Measurements from ENCODE around the gene TRABD2A. TPM values are rescaled to one million over a fixed set of nuclear protein-coding genes. Genes with fewer than 3 reads are reported as not detected.

Gene TRABD2A
- total and polyA plus RNA-seq, 4 donors, result 0.26 to 10.3 (median 0.55) TPM

DNA sequence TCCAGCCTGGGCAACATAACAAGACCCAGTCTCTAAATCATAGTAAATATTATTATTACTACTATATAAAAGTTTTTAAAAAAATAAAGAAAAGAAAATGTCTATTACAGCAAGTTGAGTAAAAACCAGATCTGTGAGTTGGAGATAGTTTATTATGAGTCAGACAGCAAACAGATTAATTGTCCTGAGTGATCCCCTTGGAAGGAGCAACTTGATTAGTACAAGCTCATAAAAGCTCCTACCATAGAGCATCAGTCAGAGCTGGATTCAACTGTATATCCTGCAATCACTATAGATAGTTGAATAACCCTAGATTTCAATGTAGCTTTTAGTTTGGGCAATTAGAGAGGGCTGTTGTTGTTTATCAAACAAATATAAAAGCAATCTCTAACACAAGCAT is 84.1 kb downstream of the TRABD2A start:
- H3K27me3 ChIP-seq (ENCODE audit: control insufficient read depth in 4 of 4, insufficient read depth in 4 of 4, low read length in 3 of 4), result no peaks in the 10 kb centered on the region
- no peaks in the 10 kb centered on the region for H3K4me1 ChIP-seq (ENCODE audit: control insufficient read depth in 4 of 4, insufficient read depth in 4 of 4, low read length in 3 of 4)
- TF ChIP-seq GABPA (IDR thresholded peaks at IDR 0.05 in 1 of 2, conservative IDR thresholded peaks at IDR 0.05 in 1 of 2), result no peak
- TF ChIP-seq, protein P1, sequence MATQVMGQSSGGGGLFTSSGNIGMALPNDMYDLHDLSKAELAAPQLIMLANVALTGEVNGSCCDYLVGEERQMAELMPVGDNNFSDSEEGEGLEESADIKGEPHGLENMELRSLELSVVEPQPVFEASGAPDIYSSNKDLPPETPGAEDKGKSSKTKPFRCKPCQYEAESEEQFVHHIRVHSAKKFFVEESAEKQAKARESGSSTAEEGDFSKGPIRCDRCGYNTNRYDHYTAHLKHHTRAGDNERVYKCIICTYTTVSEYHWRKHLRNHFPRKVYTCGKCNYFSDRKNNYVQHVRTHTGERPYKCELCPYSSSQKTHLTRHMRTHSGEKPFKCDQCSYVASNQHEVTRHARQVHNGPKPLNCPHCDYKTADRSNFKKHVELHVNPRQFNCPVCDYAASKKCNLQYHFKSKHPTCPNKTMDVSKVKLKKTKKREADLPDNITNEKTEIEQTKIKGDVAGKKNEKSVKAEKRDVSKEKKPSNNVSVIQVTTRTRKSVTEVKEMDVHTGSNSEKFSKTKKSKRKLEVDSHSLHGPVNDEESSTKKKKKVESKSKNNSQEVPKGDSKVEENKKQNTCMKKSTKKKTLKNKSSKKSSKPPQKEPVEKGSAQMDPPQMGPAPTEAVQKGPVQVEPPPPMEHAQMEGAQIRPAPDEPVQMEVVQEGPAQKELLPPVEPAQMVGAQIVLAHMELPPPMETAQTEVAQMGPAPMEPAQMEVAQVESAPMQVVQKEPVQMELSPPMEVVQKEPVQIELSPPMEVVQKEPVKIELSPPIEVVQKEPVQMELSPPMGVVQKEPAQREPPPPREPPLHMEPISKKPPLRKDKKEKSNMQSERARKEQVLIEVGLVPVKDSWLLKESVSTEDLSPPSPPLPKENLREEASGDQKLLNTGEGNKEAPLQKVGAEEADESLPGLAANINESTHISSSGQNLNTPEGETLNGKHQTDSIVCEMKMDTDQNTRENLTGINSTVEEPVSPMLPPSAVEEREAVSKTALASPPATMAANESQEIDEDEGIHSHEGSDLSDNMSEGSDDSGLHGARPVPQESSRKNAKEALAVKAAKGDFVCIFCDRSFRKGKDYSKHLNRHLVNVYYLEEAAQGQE (IDR thresholded peaks at IDR 0.05), result no peak
- no peak for TF ChIP-seq SP1 (IDR thresholded peaks at IDR 0.05)
- TF ChIP-seq, protein P2, sequence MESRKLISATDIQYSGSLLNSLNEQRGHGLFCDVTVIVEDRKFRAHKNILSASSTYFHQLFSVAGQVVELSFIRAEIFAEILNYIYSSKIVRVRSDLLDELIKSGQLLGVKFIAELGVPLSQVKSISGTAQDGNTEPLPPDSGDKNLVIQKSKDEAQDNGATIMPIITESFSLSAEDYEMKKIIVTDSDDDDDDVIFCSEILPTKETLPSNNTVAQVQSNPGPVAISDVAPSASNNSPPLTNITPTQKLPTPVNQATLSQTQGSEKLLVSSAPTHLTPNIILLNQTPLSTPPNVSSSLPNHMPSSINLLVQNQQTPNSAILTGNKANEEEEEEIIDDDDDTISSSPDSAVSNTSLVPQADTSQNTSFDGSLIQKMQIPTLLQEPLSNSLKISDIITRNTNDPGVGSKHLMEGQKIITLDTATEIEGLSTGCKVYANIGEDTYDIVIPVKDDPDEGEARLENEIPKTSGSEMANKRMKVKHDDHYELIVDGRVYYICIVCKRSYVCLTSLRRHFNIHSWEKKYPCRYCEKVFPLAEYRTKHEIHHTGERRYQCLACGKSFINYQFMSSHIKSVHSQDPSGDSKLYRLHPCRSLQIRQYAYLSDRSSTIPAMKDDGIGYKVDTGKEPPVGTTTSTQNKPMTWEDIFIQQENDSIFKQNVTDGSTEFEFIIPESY (IDR thresholded peaks at IDR 0.05), result no peak
- TF ChIP-seq, protein P3, sequence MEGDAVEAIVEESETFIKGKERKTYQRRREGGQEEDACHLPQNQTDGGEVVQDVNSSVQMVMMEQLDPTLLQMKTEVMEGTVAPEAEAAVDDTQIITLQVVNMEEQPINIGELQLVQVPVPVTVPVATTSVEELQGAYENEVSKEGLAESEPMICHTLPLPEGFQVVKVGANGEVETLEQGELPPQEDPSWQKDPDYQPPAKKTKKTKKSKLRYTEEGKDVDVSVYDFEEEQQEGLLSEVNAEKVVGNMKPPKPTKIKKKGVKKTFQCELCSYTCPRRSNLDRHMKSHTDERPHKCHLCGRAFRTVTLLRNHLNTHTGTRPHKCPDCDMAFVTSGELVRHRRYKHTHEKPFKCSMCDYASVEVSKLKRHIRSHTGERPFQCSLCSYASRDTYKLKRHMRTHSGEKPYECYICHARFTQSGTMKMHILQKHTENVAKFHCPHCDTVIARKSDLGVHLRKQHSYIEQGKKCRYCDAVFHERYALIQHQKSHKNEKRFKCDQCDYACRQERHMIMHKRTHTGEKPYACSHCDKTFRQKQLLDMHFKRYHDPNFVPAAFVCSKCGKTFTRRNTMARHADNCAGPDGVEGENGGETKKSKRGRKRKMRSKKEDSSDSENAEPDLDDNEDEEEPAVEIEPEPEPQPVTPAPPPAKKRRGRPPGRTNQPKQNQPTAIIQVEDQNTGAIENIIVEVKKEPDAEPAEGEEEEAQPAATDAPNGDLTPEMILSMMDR (IDR thresholded peaks at IDR 0.05; ENCODE audit: low read depth, low read length, missing input control), result no peak
- TF ChIP-seq RXRA (IDR thresholded peaks at IDR 0.05), result no peak
- no peak for TF ChIP-seq FOXA2 (IDR thresholded peaks at IDR 0.05)
- TF ChIP-seq NR2F2 (IDR thresholded peaks at IDR 0.05), result no peak
- no peak for TF ChIP-seq JUND (IDR thresholded peaks at IDR 0.05)
- TF ChIP-seq, protein P4, sequence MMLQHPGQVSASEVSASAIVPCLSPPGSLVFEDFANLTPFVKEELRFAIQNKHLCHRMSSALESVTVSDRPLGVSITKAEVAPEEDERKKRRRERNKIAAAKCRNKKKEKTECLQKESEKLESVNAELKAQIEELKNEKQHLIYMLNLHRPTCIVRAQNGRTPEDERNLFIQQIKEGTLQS (IDR thresholded peaks at IDR 0.05), result no peak
- no peak for TF ChIP-seq YY1 (IDR thresholded peaks at IDR 0.05)
- no peak overlapping the region for H3K9ac ChIP-seq (ENCODE audit: low read depth in 1 of 2, low read length in 2 of 2)
- no peak overlapping the region for H3K27ac ChIP-seq (ENCODE audit: low read depth in 1 of 2, low read length in 2 of 2)
- no peaks in the 10 kb centered on the region for H3K9me3 ChIP-seq (ENCODE audit: control insufficient read depth in 4 of 4, low read length in 3 of 4)
- H3K4me3 ChIP-seq (ENCODE audit: low read depth in 1 of 3, low read length in 3 of 3), result no peak overlapping the region
- no peak for DNase-seq (ENCODE audit: low spot score)
- no peaks in the 10 kb centered on the region for H3K36me3 ChIP-seq (ENCODE audit: control insufficient read depth in 4 of 4, insufficient read depth in 3 of 4, low read depth in 1 of 4, low read length in 3 of 4)

DNA sequence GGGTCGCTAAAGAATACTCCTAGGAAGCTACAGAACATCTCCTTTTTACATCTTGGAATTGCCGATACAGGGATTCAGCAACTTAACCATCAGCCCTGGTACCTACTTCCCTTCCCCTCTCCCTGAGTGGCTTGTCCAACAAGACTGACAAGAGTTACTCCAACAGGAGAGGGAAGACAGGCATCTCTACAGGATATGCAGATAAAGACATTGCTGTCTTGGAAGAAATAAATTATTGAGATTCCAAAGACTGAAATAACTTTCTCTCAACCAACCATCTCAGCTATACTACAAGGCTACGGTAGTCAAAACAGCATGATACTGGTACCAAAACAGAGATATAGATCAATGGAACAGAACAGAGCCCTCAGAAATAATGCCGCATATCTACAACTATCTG is 87.2 kb downstream of the TRABD2A start:
- 91% methylated on average over 4 of the region's 4 CpGs for WGBS
- Histone ChIP-seq H3K36me3 (ENCODE audit: control insufficient read depth in 4 of 4, insufficient read depth in 3 of 4, low read depth in 1 of 4, low read length in 3 of 4) (peaks cover 0 to 1% (median 0%) of the 10 kb centered on the region in 4 donors), H3K9ac (ENCODE audit: low read depth in 1 of 2, low read length in 2 of 2) (no peak overlapping the region), H3K4me1 (ENCODE audit: control insufficient read depth in 4 of 4, insufficient read depth in 4 of 4, low read length in 3 of 4) (no peaks in the 10 kb centered on the region), H3K27ac (ENCODE audit: low read depth in 1 of 2, low read length in 2 of 2) (no peak overlapping the region), H3K9me3 (ENCODE audit: control insufficient read depth in 4 of 4, low read length in 3 of 4) (no peaks in the 10 kb centered on the region), H3K27me3 (ENCODE audit: control insufficient read depth in 4 of 4, insufficient read depth in 4 of 4, low read length in 3 of 4) (no peaks in the 10 kb centered on the region), H3K4me3 (ENCODE audit: low read depth in 1 of 3, low read length in 3 of 3) (no peak overlapping the region)
- no peak for DNase-seq (ENCODE audit: low spot score)
- TF ChIP-seq FOXA1 (IDR thresholded peaks at IDR 0.05) (no peak), FOXA2 (IDR thresholded peaks at IDR 0.05) (no peak), NR2F2 (IDR thresholded peaks at IDR 0.05) (no peak), HNF4A (conservative IDR thresholded peaks at IDR 0.05) (no peak), RXRA (IDR thresholded peaks at IDR 0.05) (no peak), TAF1 (conservative IDR thresholded peaks at IDR 0.05) (no peak), HNF4G (IDR thresholded peaks at IDR 0.05) (no peak), YY1 (IDR thresholded peaks at IDR 0.05) (no peak)
- TF ChIP-seq, protein P5, sequence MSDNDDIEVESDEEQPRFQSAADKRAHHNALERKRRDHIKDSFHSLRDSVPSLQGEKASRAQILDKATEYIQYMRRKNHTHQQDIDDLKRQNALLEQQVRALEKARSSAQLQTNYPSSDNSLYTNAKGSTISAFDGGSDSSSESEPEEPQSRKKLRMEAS (IDR thresholded peaks at IDR 0.05), result no peak
- TF ChIP-seq, protein P1 (IDR thresholded peaks at IDR 0.05), result no peak
- TF ChIP-seq, protein P3 (IDR thresholded peaks at IDR 0.05; ENCODE audit: low read depth, low read length, missing input control), result no peak

Measured in liver (tissue), 9 donors.